Fibroblast of the aortic adventitia (primary cell): ENCODE measurements around the gene EML6. TPM values are rescaled to one million over a fixed set of nuclear protein-coding genes. Genes with fewer than 3 reads are reported as not detected.

Experiments
- DNase-seq: peaks from one replicate; pipeline ENCODE4 v3.0.0-alpha.2; 2010; ENCODE audit warnings: low read depth
- H3K4me3 ChIP-seq: 2 replicates; pipeline ENCODE4 v1.5.1; 2011; ENCODE audit warnings: low read depth, mild to moderate bottlenecking, control low read depth, low read length, moderate library complexity
- CTCF ChIP-seq: IDR thresholded peaks from 2 replicates; pipeline ENCODE4 v1.5.1; 2011; ENCODE audit warnings: mild to moderate bottlenecking, low read length, control low read depth, inconsistent platforms; ENCODE audit not compliant: insufficient read depth
- total RNA-seq: library from RNA; depleted of rRNA; stranded (reverse); fragments of >200 nt; gene quantifications from 2 replicates; pipeline ENCODE4 v1.2.3, GENCODE V29; 2012; ENCODE audit warnings: low replicate concordance

Gene EML6
- total RNA-seq, 1 donor = 2.8 TPM

GRCh38 chr2:54787270-54787669 is 63.8 kb downstream of the EML6 start:
- H3K4me3 ChIP-seq = no peak overlapping the region
- DNase-seq = no peak
- TF ChIP-seq CTCF = no peak

DNA sequence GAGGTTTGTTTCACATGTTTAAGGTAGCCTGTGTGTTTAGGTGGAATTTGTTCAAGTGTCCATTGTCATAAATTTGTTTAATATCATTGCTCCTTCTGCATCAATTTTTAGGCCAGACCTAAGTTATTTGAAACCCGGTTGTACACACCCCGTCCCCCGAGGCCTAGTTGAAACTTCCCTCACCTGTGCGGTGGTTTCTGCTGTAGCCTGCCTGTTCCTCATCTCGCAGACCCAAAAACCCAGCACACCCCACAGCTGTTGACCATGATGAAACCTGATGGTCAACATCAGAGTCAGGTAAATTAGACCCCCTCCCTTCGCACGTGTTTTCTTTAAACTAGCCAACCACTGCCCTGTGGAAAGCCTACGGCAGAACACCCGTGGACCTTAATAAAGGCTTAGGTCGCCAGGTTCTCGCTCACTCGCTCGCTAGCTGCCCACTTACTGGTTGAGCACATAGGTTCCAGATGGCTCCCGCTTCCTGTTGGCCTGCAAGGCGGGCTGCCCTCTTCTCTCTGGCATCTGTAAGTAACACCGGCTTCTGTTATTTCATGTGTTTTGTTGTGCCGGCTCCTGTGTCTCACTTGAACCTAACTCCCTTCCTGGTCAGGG is 64.4 kb downstream of the EML6 start:
- TF ChIP-seq CTCF = no peak
- no peak for DNase-seq
- H3K4me3 ChIP-seq = no peak overlapping the region

DNA sequence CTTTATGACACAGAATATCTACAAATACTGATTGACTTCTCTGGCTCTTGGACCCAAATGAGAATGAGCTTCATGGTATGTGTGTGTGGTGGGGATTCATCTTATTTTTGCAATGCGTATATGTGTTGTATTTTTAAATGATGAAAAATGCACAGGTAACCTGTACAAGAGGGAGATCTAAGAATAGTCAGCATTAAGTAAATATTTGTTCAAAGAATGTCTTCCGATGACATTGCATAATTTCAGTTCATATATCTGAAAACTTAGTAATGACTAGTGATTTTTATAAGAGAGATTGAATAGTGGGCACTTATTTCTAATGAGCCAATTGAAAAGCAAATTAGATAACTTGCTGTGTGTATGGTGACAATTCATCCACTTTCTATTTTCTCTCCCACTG is 66.4 kb downstream of the EML6 start:
- TF ChIP-seq CTCF = no peak
- no peak for DNase-seq
- no peak overlapping the region for H3K4me3 ChIP-seq

- no peak overlapping the region for H3K4me3 ChIP-seq
- TF ChIP-seq CTCF = no peak
- DNase-seq = no peak
Measured at GRCh38 chr2:54791831-54792230, 68.4 kb downstream of the EML6 start.

DNA sequence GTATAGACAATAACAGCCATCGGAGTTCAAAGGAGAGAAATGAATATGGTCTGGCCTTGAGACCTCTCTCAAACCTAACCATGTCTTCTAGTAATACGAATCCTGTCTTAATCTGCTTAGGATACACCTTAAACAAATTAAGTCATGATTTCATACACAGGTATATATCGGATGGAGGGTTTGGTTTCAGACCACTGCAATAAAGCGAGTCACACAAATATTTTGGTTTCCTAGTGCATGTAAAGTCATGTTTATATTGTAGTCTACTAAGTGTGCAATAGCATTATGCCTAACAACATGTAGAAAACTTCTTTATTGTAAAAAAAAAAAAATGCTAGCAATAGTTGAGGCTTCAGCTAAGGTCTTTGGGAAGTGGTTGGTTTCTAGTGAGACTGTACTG is 73.8 kb downstream of the EML6 start:
- no peak overlapping the region for H3K4me3 ChIP-seq
- no peak for DNase-seq
- TF ChIP-seq CTCF = no peak

DNA sequence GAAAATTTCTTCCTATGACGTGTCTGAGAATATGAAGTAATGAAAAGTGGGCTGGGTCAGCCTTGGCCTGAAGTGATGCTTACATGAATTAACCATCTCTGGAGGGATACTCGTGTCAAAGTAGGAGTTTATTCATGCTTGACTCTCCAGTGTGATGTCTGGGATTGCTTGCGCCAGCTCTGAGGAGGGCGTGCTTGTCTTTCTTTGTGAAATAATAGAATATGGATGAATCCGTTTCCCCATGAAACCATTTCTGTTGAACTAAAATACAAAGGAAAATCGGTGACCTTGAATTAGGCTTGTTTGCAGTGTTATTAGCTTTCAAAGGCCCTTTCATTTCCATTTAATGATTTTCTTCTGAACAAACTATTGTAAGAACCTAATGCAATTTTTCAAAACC is 77.9 kb downstream of the EML6 start:
- DNase-seq = no peak
- H3K4me3 ChIP-seq = no peak overlapping the region
- no peak for TF ChIP-seq CTCF
